B cell (primary cell): ENCODE measurements around the gene DGCR2. TPM values are rescaled to one million over a fixed set of nuclear protein-coding genes. Genes with fewer than 3 reads are reported as not detected.
A peak's percentile ranks its signal among the peaks of the same experiment; 100 is the strongest.

Experiments
- ATAC-seq: fragments of 200-7000 bp; cut with Tn5 transposase; one replicate; pipeline ENCODE4 v1.10.0; 2021; ENCODE audit warnings: low read depth, mild to moderate bottlenecking, moderate number of reproducible peaks, moderate library complexity
- CTCF ChIA-PET: fragments of 350-600 bp; sonication (Branson Sonifier 250); formaldehyde crosslinking; loops from one replicate; lab custom pipeline; 2021; ENCODE audit warnings: antibody characterized with exemption, inconsistent platforms; lab: Charles Lee
- POLR2A ChIA-PET: fragments of 350-600 bp; sonication (Branson Sonifier 250); formaldehyde crosslinking; loops from one replicate; lab custom pipeline; 2021; ENCODE audit warnings: antibody characterized with exemption; lab: Charles Lee
- DNase-seq: peaks from one replicate; pipeline ENCODE4 v3.0.0; 2013
- H2AFZ ChIP-seq: 2 replicates; pipeline ENCODE4 v1.6.1; 2012; ENCODE audit warnings: mild to moderate bottlenecking, low read depth, low read length; ENCODE audit not compliant: insufficient read depth, poor library complexity, severe bottlenecking
- H3K27ac ChIP-seq, 2 donors: 1 replicate in 1 of 2; 2 replicates in 1 of 2; pipeline ENCODE4 v1.5.1; 2012 to 2013; ENCODE audit warnings: low read length in 2 of 2, mild to moderate bottlenecking in 2 of 2, moderate library complexity in 1 of 2
- H3K27me3 ChIP-seq, 4 experiments: fragments of 200-600 bp in 1 of 4; sonication (generic) in 1 of 4; replicated peaks in 1 of 4; 1 replicate in 2 of 4; 2 replicates in 2 of 4; pipeline versions ENCODE4 v1.6.1 to v1.7.0; 2013 to 2016; ENCODE audit warnings: low read length in 3 of 4, mild to moderate bottlenecking in 2 of 4, mixed read lengths in 1 of 4, moderate library complexity in 1 of 4; ENCODE audit not compliant: insufficient read depth in 4 of 4, control insufficient read depth in 3 of 4; ENCODE audit errors: control extremely low read depth in 1 of 4
- H3K36me3 ChIP-seq, 2 experiments: replicated peaks in 1 of 2; 1 replicate in 1 of 2; 2 replicates in 1 of 2; pipeline versions ENCODE4 v1.6.1 to v1.7.1; 2013; ENCODE audit warnings: low read length in 1 of 2; ENCODE audit not compliant: insufficient read depth in 2 of 2, control insufficient read depth in 1 of 2; ENCODE audit errors: control extremely low read depth in 1 of 2, extremely low read depth in 1 of 2
- H3K4me1 ChIP-seq, 2 donors: fragments of 200-600 bp in 1 of 2; sonication (generic) in 1 of 2; 1 replicate in 1 of 2; 2 replicates in 1 of 2; pipeline versions ENCODE4 v1.5.1 to v1.6.1; 2013 to 2017; ENCODE audit warnings: low read length in 2 of 2; ENCODE audit not compliant: control insufficient read depth in 2 of 2, insufficient read depth in 2 of 2
- H3K4me2 ChIP-seq: replicated peaks from 2 replicates; pipeline ENCODE3; 2012; ENCODE audit warnings: mild to moderate bottlenecking, low read depth, low read length; ENCODE audit not compliant: poor library complexity, severe bottlenecking
- H3K4me3 ChIP-seq, 5 experiments: fragments of 200-600 bp in 1 of 5; sonication (generic) in 1 of 5; 1 replicate in 3 of 5; 2 replicates in 2 of 5; pipeline versions ENCODE4 v1.5.1 to v1.7.0; 2011 to 2016; ENCODE audit warnings: low read length in 4 of 5, mild to moderate bottlenecking in 4 of 5, low read depth in 2 of 5, control low read depth in 1 of 5, moderate library complexity in 1 of 5; ENCODE audit not compliant: insufficient read depth in 1 of 5; ENCODE audit errors: control extremely low read depth in 1 of 5, extremely low read depth in 1 of 5
- H3K79me2 ChIP-seq: fragments of 200-600 bp; sonication (generic); one replicate; pipeline ENCODE4 v1.6.0; 2016; ENCODE audit warnings: low read length; ENCODE audit not compliant: control insufficient read depth, insufficient read depth
- H3K9ac ChIP-seq: fragments of 200-600 bp; sonication (generic); 2 replicates; pipeline ENCODE4 v1.6.1; 2017; ENCODE audit warnings: mild to moderate bottlenecking, low read length, moderate library complexity
- H3K9me3 ChIP-seq, 3 donors: one replicate each; pipeline versions ENCODE4 v1.6.1 to v1.7.1; 2013; ENCODE audit warnings: low read length in 2 of 3; ENCODE audit not compliant: control insufficient read depth in 2 of 3, insufficient read depth in 1 of 3; ENCODE audit errors: control extremely low read depth in 1 of 3
- H4K20me1 ChIP-seq: 2 replicates; pipeline ENCODE4 v1.6.0; 2012; ENCODE audit warnings: mild to moderate bottlenecking, low read length; ENCODE audit not compliant: insufficient read depth, control insufficient read depth, poor library complexity, severe bottlenecking
- H3K27ac Mint-ChIP-seq: one replicate; pipeline ENCODE4 v1.8.0; 2021; ENCODE audit warnings: mixed read lengths
- H3K27me3 Mint-ChIP-seq: one replicate; pipeline ENCODE4 v1.8.0; 2021; ENCODE audit warnings: mixed read lengths
- H3K4me1 Mint-ChIP-seq: one replicate; pipeline ENCODE4 v1.8.0; 2021; ENCODE audit warnings: mixed read lengths
- H3K4me3 Mint-ChIP-seq: one replicate; pipeline ENCODE4 v1.8.0; 2021; ENCODE audit warnings: mixed read lengths
- H3K9me3 Mint-ChIP-seq: one replicate; pipeline ENCODE4 v1.8.0; 2022; ENCODE audit warnings: mixed read lengths; ENCODE audit not compliant: insufficient read depth
- CTCF ChIP-seq: fragments of 200-600 bp; IDR thresholded peaks from one replicate; pipeline ENCODE4 v1.8.0; 2022; ENCODE audit warnings: antibody characterized with exemption, mild to moderate bottlenecking
- EZH2 ChIP-seq: IDR thresholded peaks from 2 replicates; pipeline ENCODE4 v1.6.1; 2012; ENCODE audit warnings: borderline replicate concordance, low read depth, mild to moderate bottlenecking, moderate library complexity, low read length; ENCODE audit not compliant: insufficient read depth, poor library complexity, severe bottlenecking
- WGBS: methylation state at CpG from one replicate; pipeline ENCODE4 v1.1.5; 2013; ENCODE audit warnings: missing lambda C conversion rate; ENCODE audit not compliant: insufficient coverage; 5-methylcytosine and 5-hydroxymethylcytosine counted together
- intact Hi-C: fragments of 100-400 bp; cut with micrococcal nuclease; formaldehyde crosslinking; loops from one replicate; pipeline ENCODE4 v1.10.0; 2022
- polyA plus RNA-seq: library from polyadenylated mRNA; depleted of rRNA; stranded (reverse); fragments of >200 nt; gene quantifications from 2 replicates; pipeline ENCODE4 v1.2.3, GENCODE V29; 2012
- total RNA-seq, 2 donors: library from RNA; stranded (reverse); fragments of 120-200 nt in 1 of 2; gene quantifications; 1 replicate in 1 of 2; 2 replicates in 1 of 2; pipeline versions ENCODE4 v1.2.3 to v1.2.4, GENCODE V29; 2013 to 2022

Gene DGCR2
- total and polyA plus RNA-seq, 2 donors (not counting 1 experiment from before 2014, with no cell fraction given): 28.8 to 49.5 TPM

- POLR2A ChIA-PET: interaction anchor here (0.8 to 1.0 kb wide), 2 partner anchors 9 to 12 kb away, joined by 3 read pairs; no protein-coding TSS in a partner anchor
- Histone ChIP-seq H3K4me1 (peaks cover 25 to 44% of the 10 kb centered on the region in 2 donors), H3K27ac (peak overlapping the region; percentile 55 to 65), H3K9ac (peak overlapping the region; percentile 40), H3K4me3 (peak overlapping the region in 3 of 5 experiments; percentile 11 to 52 (median 34)), H3K9me3 (no peaks in the 10 kb centered on the region), H3K4me2 (peak overlapping the region; percentile 67), H4K20me1 (peaks cover 68% of the 10 kb centered on the region), H3K27me3 (no peaks in the 10 kb centered on the region), H3K79me2 (peaks cover 99% of the 10 kb centered on the region), H3K36me3 (peaks cover 0 to 12% of the 10 kb centered on the region in 2 experiments), H2AFZ (peak overlapping the region; percentile 7)
- Mint-ChIP-seq H3K9me3 (no peaks in the 10 kb centered on the region), H3K27ac (peak overlapping the region; percentile 85), H3K27me3 (no peaks in the 10 kb centered on the region), H3K4me1 (peaks cover 65% of the 10 kb centered on the region), H3K4me3 (peak overlapping the region; percentile 70)
- intact Hi-C loops: no loop called here
- CTCF ChIA-PET: interaction anchor here (1.1 kb wide), 1 partner anchor 34 kb away, joined by 3 read pairs; the partner anchor contains the start of gene ESS2
- WGBS: 50% methylated on average over 2 of the region's 4 CpGs
- DNase-seq (no peak), ATAC-seq (no peak)
- TF ChIP-seq CTCF (no peak), EZH2 (no peak)
These were observed 12.2 kb downstream of the DGCR2 start for GRCh38 chr22:19110064-19110458.
